ENCODE measurements around the gene LIFR.

Gene LIFR

DNA sequence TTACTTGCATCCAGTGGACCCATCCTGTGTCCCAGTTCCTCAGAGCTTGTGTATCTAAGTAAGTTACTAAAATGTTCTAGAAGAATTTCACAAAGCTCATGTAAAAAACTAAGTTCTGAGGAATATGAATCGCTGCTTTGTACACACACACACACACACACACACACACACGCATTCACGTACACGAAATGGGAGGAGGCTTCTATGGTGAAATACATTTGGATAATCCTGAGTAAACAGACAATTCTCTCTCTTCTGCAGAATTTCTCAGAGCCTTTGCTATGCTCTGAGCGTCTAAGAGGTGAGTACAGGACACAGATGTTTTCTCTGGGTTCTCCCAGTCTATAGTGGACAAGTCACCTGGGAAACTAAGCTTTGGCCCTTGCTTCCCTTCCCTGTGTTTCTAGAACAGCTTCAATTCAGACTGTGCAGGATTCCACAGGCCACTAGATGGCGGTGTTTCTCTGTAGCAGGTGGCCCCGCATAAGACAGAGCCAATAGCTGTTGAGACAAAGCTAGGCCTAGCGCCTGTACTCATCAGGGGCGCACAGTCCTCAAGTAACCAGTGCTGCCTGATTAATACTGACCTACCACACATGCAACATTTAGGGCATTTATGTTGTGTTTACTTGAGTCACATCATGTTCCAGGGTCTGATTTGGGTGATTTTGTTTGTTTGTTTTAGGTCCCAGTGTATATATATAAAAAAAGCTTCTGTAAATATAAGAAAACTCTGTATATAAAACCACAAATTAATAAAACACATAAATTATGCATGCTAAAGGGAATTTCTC lies 114.8 kb downstream of the LIFR start (continued):
- TF ChIP-seq ZFP3 (tag by site-specific recombination; IDR thresholded peaks at IDR 0.05; ENCODE audit: low read depth) (no peak), ZNF585B (tag by site-specific recombination; IDR thresholded peaks at IDR 0.05) (no peak), SETDB1 (IDR thresholded peaks at IDR 0.05; ENCODE audit: insufficient read length, low read length) (no peak), ZNF354C (tag by site-specific recombination; IDR thresholded peaks at IDR 0.05; ENCODE audit: borderline replicate concordance, low read depth) (no peak), OSR2 (tag by site-specific recombination; IDR thresholded peaks at IDR 0.05) (no peak), ZNF133 (tag by site-specific recombination; IDR thresholded peaks at IDR 0.05) (no peak), ZNF544 (tag by site-specific recombination; IDR thresholded peaks at IDR 0.05) (no peak), EGR2 (tag by site-specific recombination; IDR thresholded peaks at IDR 0.05; ENCODE audit: low read depth) (no peak), SP7 (tag by site-specific recombination; IDR thresholded peaks at IDR 0.05) (peak; percentile 49; the same call in 1 of the 2 replicates), ZNF112 (tag by site-specific recombination; IDR thresholded peaks at IDR 0.05) (no peak), ZNF501 (tag by site-specific recombination; IDR thresholded peaks at IDR 0.05) (0 out of 2 replicates have a peak, but pooled peaks have one; percentile 75), ZNF140 (tag by site-specific recombination; IDR thresholded peaks at IDR 0.05) (no peak), ZNF138 (tag by site-specific recombination; IDR thresholded peaks at IDR 0.05; ENCODE audit: borderline replicate concordance) (no peak), KLF10 (tag by site-specific recombination; IDR thresholded peaks at IDR 0.05) (0 out of 2 replicates have a peak, but pooled peaks have one; percentile 21), ZNF239 (tag by site-specific recombination; IDR thresholded peaks at IDR 0.05) (peak; percentile 80; the same call in 1 of the 2 replicates), ZNF114 (tag by site-specific recombination; IDR thresholded peaks at IDR 0.05) (no peak), ZNF169 (tag by site-specific recombination; IDR thresholded peaks at IDR 0.05) (no peak), ZNF324 (tag by site-specific recombination; IDR thresholded peaks at IDR 0.05) (no peak), KLF7 (tag by site-specific recombination; IDR thresholded peaks at IDR 0.05; ENCODE audit: borderline replicate concordance) (no peak), ZNF626 (tag by site-specific recombination; IDR thresholded peaks at IDR 0.05) (no peak), FEZF1 (tag by site-specific recombination; IDR thresholded peaks at IDR 0.05) (no peak), GLIS2 (tag by site-specific recombination; IDR thresholded peaks at IDR 0.05) (no peak), GLI2 (tag by site-specific recombination; IDR thresholded peaks at IDR 0.05; ENCODE audit: borderline replicate concordance, low read depth) (no peak)
- TF ChIP-seq, protein P1, sequence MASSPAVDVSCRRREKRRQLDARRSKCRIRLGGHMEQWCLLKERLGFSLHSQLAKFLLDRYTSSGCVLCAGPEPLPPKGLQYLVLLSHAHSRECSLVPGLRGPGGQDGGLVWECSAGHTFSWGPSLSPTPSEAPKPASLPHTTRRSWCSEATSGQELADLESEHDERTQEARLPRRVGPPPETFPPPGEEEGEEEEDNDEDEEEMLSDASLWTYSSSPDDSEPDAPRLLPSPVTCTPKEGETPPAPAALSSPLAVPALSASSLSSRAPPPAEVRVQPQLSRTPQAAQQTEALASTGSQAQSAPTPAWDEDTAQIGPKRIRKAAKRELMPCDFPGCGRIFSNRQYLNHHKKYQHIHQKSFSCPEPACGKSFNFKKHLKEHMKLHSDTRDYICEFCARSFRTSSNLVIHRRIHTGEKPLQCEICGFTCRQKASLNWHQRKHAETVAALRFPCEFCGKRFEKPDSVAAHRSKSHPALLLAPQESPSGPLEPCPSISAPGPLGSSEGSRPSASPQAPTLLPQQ (tag by site-specific recombination; IDR thresholded peaks at IDR 0.05): 0 out of 2 replicates have a peak, but pooled peaks have one; percentile 36
- TF ChIP-seq, protein P2, sequence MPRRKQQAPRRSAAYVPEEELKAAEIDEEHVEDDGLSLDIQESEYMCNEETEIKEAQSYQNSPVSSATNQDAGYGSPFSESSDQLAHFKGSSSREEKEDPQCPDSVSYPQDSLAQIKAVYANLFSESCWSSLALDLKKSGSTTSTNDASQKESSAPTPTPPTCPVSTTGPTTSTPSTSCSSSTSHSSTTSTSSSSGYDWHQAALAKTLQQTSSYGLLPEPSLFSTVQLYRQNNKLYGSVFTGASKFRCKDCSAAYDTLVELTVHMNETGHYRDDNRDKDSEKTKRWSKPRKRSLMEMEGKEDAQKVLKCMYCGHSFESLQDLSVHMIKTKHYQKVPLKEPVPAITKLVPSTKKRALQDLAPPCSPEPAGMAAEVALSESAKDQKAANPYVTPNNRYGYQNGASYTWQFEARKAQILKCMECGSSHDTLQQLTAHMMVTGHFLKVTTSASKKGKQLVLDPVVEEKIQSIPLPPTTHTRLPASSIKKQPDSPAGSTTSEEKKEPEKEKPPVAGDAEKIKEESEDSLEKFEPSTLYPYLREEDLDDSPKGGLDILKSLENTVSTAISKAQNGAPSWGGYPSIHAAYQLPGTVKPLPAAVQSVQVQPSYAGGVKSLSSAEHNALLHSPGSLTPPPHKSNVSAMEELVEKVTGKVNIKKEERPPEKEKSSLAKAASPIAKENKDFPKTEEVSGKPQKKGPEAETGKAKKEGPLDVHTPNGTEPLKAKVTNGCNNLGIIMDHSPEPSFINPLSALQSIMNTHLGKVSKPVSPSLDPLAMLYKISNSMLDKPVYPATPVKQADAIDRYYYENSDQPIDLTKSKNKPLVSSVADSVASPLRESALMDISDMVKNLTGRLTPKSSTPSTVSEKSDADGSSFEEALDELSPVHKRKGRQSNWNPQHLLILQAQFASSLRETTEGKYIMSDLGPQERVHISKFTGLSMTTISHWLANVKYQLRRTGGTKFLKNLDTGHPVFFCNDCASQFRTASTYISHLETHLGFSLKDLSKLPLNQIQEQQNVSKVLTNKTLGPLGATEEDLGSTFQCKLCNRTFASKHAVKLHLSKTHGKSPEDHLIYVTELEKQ (tag by site-specific recombination; IDR thresholded peaks at IDR 0.05; ENCODE audit: borderline replicate concordance): no peak
- TF ChIP-seq, protein P3, sequence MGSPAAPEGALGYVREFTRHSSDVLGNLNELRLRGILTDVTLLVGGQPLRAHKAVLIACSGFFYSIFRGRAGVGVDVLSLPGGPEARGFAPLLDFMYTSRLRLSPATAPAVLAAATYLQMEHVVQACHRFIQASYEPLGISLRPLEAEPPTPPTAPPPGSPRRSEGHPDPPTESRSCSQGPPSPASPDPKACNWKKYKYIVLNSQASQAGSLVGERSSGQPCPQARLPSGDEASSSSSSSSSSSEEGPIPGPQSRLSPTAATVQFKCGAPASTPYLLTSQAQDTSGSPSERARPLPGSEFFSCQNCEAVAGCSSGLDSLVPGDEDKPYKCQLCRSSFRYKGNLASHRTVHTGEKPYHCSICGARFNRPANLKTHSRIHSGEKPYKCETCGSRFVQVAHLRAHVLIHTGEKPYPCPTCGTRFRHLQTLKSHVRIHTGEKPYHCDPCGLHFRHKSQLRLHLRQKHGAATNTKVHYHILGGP (tag by site-specific recombination; IDR thresholded peaks at IDR 0.05): no peak
- TF ChIP-seq, protein P4, sequence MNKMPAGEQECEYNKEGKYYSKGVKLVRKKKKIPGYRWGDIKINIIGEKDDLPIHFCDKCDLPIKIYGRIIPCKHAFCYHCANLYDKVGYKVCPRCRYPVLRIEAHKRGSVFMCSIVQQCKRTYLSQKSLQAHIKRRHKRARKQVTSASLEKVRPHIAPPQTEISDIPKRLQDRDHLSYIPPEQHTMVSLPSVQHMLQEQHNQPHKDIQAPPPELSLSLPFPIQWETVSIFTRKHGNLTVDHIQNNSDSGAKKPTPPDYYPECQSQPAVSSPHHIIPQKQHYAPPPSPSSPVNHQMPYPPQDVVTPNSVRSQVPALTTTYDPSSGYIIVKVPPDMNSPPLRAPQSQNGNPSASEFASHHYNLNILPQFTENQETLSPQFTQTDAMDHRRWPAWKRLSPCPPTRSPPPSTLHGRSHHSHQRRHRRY (tag by site-specific recombination; IDR thresholded peaks at IDR 0.05): no peak
- TF ChIP-seq, protein P5, sequence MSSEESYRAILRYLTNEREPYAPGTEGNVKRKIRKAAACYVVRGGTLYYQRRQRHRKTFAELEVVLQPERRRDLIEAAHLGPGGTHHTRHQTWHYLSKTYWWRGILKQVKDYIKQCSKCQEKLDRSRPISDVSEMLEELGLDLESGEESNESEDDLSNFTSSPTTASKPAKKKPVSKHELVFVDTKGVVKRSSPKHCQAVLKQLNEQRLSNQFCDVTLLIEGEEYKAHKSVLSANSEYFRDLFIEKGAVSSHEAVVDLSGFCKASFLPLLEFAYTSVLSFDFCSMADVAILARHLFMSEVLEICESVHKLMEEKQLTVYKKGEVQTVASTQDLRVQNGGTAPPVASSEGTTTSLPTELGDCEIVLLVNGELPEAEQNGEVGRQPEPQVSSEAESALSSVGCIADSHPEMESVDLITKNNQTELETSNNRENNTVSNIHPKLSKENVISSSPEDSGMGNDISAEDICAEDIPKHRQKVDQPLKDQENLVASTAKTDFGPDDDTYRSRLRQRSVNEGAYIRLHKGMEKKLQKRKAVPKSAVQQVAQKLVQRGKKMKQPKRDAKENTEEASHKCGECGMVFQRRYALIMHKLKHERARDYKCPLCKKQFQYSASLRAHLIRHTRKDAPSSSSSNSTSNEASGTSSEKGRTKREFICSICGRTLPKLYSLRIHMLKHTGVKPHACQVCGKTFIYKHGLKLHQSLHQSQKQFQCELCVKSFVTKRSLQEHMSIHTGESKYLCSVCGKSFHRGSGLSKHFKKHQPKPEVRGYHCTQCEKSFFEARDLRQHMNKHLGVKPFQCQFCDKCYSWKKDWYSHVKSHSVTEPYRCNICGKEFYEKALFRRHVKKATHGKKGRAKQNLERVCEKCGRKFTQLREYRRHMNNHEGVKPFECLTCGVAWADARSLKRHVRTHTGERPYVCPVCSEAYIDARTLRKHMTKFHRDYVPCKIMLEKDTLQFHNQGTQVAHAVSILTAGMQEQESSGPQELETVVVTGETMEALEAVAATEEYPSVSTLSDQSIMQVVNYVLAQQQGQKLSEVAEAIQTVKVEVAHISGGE (tag by site-specific recombination; conservative IDR thresholded peaks at IDR 0.05; ENCODE audit: low read depth): 0 out of 2 replicates have a peak, but pooled peaks have one; percentile 19
